Measurements from ENCODE around the gene SDF4. TPM values are rescaled to one million over a fixed set of nuclear protein-coding genes. Genes with fewer than 3 reads are reported as not detected.

Gene SDF4
- total and polyA plus RNA-seq, 7 donors: 33.0 to 181 (median 79.6) TPM

GRCh38 chr1:1238702-1239178 is 6.9 kb upstream of the SDF4 start:
- WGBS, 2 donors: 18 to 67% methylated on average over 19 of the region's 19 CpGs
- Histone ChIP-seq H3K27me3 (peaks cover 8 to 31% (median 24%) of the 10 kb centered on the region in 3 donors), H3K4me1 (peaks cover 0 to 15% (median 0%) of the 10 kb centered on the region in 4 donors), H3K4me3 (no peak overlapping the region), H3K36me3 (no peaks in the 10 kb centered on the region), H3K27ac (no peak overlapping the region), H3K9me3 (no peaks in the 10 kb centered on the region)
- TF ChIP-seq, protein P1, sequence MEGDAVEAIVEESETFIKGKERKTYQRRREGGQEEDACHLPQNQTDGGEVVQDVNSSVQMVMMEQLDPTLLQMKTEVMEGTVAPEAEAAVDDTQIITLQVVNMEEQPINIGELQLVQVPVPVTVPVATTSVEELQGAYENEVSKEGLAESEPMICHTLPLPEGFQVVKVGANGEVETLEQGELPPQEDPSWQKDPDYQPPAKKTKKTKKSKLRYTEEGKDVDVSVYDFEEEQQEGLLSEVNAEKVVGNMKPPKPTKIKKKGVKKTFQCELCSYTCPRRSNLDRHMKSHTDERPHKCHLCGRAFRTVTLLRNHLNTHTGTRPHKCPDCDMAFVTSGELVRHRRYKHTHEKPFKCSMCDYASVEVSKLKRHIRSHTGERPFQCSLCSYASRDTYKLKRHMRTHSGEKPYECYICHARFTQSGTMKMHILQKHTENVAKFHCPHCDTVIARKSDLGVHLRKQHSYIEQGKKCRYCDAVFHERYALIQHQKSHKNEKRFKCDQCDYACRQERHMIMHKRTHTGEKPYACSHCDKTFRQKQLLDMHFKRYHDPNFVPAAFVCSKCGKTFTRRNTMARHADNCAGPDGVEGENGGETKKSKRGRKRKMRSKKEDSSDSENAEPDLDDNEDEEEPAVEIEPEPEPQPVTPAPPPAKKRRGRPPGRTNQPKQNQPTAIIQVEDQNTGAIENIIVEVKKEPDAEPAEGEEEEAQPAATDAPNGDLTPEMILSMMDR (IDR thresholded peaks at IDR 0.05): no peak
- TF ChIP-seq EP300 (IDR thresholded peaks at IDR 0.05) (no peak), POLR2AphosphoS5 (IDR thresholded peaks at IDR 0.05) (no peak), POLR2A (IDR thresholded peaks at IDR 0.05) (no peak)
- no peak for DNase-seq
- intact Hi-C loops (cut with DNase I): no loop called here

DNA sequence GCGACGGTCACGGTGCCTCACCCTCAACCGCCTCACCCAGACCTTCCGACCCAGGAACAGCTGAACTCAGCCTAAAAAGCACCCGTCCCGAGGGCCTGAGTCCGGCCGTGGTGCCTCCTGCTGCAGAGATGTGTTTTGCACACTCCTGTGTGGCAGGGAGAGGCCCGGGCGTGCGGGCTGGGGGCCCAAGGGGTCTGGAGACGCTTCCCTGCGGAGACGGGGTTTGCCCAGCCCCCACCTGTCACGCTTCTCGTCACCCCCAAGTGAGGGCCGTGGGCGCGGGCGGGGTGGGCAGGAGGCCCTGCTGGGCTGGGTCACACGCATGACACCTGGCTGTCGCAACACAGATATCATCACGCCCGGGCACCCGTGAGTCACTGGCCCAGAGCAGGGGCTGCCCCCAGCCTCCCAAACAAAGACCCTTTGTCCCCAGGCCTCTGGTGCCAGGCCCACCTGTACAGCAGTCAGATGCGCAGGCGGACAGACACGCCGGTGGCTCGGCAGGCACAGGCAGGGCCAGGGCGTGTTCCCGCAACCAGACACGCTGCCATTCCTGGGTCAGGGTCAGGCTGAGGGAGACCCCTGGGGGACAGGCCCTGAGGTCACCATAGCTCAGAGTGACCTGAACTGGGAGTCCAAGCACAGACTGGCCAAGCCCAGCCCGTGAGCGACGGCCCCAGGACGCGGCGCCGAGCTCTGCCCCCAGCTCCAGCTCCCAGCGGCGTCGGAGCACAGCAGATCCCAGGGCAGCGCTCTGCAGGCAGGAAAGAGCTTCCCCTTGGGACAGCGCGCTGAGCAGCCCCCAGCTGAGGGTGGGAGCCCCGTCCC is 6.3 kb upstream of the SDF4 start:
- H3K4me1 ChIP-seq: peaks cover 0 to 21% (median 4%) of the 10 kb centered on the region in 4 donors
- WGBS, 2 donors: 11 to 44% methylated on average over 48 of the region's 48 CpGs
- no peak overlapping the region for H3K4me3 ChIP-seq
- no peaks in the 10 kb centered on the region for H3K9me3 ChIP-seq
- no peak for DNase-seq
- H3K27ac ChIP-seq: no peak overlapping the region
- no peak for TF ChIP-seq POLR2A (IDR thresholded peaks at IDR 0.05)
- TF ChIP-seq EP300 (IDR thresholded peaks at IDR 0.05): no peak
- TF ChIP-seq POLR2AphosphoS5 (IDR thresholded peaks at IDR 0.05): no peak
- TF ChIP-seq, protein P1 (IDR thresholded peaks at IDR 0.05): no peak
- H3K27me3 ChIP-seq: peaks cover 8 to 31% (median 24%) of the 10 kb centered on the region in 3 donors
- intact Hi-C loops (cut with DNase I): no loop called here
- no peaks in the 10 kb centered on the region for H3K36me3 ChIP-seq

DNA sequence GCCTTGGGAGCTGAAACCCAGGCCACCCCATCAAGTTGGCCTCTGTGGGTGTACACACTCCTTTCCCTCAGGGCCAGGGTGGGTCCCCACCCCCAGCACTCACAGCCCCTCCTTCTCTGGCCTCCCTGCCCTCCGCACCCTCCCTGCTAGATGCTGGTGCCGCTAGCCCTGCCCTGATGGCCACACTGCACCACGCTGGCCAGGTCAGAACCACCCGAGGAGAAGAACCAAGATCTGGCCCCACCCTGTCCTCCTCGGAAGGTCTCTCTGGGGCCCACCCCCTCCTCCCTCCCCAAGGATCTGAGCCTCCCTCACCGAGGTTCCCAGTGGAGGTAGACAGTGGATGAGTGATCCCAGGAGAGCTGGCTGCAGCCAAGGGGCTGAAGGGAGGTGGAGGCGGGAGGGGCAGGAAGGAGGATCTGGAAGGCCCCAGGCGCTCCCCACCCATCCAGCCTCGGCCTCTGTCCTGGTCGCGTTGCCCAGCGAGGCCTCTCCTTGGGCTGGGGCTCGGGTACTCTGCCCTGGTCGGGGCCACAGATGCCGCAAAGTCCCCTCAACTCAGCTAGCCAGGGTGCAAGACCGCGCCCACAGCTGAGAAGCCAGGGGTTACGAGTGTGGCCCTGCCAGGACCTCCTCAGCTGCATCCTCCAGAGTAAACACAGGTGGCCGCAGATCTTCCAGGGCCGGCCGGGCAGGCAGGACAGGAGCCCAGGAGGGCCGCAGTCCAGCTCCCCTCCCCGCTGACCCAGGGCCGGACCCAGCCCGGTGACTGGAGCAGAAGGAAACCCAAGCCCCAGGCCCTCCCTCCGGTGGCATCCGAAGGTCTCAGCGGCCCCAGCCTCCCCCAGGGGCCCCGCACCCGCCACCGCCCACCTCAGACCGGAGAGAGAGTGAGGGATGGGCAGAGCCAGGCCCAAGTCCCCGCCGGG is 5.4 kb upstream of the SDF4 start:
- intact Hi-C loops (cut with DNase I): no loop called here
- WGBS, 2 donors: 14 to 37% methylated on average over 34 of the region's 34 CpGs

DNA sequence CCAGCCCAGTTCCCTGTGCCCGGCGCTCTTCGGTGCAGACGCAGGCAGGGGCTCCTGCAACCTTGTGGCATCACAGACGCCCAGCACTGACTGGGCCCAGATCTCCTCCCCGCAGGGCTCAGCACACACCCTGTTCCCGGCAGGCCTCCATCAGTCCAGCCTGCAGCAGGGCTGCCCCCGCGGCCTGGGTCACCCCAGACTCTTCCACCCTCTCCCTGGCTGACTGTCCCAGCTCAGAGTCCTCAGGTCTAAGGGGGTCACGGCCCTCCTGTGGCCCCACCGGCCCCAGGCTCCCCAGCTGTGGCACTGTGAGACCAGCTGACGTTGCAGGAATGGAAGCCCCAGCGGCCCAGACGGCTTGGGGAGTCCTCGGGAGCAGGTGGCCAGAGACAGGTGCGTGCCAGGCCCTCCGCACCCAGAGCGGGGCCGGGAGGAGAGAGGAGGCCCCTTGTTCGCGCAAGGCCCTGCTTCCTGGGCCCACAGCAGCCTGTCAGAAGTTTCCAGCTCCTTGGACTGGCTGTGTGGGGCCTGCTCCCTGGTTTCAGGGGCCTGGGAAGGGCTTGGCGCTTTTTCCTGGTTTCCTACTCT is 4.5 kb upstream of the SDF4 start:
- Histone ChIP-seq H3K4me3 (no peak overlapping the region), H3K27ac (no peak overlapping the region), H3K27me3 (peaks cover 8 to 31% (median 24%) of the 10 kb centered on the region in 3 donors), H3K4me1 (peaks cover 0 to 28% (median 12%) of the 10 kb centered on the region in 4 donors), H3K36me3 (no peaks in the 10 kb centered on the region), H3K9me3 (no peaks in the 10 kb centered on the region)
- TF ChIP-seq, protein P1 (IDR thresholded peaks at IDR 0.05): no peak
- TF ChIP-seq POLR2AphosphoS5 (IDR thresholded peaks at IDR 0.05) (no peak), POLR2A (IDR thresholded peaks at IDR 0.05) (no peak)
- 59 to 76% methylated on average over 22 of the region's 22 CpGs for WGBS, 2 donors
- DNase-seq: no peak
- intact Hi-C loops (cut with DNase I): no loop called here

More for the DNA sequence above, 5.4 kb upstream of the SDF4 start:
- Histone ChIP-seq H3K27me3 (peaks cover 8 to 31% (median 24%) of the 10 kb centered on the region in 3 donors), H3K36me3 (no peaks in the 10 kb centered on the region), H3K9me3 (no peaks in the 10 kb centered on the region), H3K27ac (no peak overlapping the region), H3K4me1 (peaks cover 0 to 28% (median 11%) of the 10 kb centered on the region in 4 donors), H3K4me3 (no peak overlapping the region)
- TF ChIP-seq, protein P1 (IDR thresholded peaks at IDR 0.05): no peak
- TF ChIP-seq EP300 (IDR thresholded peaks at IDR 0.05) (no peak), POLR2AphosphoS5 (IDR thresholded peaks at IDR 0.05) (no peak), POLR2A (IDR thresholded peaks at IDR 0.05) (no peak)
- no peak for DNase-seq

Data from sigmoid colon (tissue), 7 donors.